ENCODE data around the gene DGKI. TPM values are rescaled to one million over a fixed set of nuclear protein-coding genes. Genes with fewer than 3 reads are reported as not detected.

Gene DGKI
- total RNA-seq, 1 experiment from 2014 or later, result 0.15 TPM

GRCh38 chr7:137742051-137742450, 104.7 kb downstream of the DGKI start:
- RAD21 ChIA-PET (ENCODE audit: low non-redundant PET in 1 of 2, low total read pairs in 2 of 2, uncharacterized antibody in 2 of 2, unreplicated experiment in 2 of 2), result no interaction called here
- ATAC-seq, result no peak
- POLR2A ChIA-PET, result no interaction called here
- Histone ChIP-seq H3K27ac (ENCODE audit: low read depth, low read length) (no peak overlapping the region), H3K36me3 (ENCODE audit: control insufficient read depth in 1 of 2, insufficient read depth in 2 of 2, low read length in 2 of 2) (no peaks in the 10 kb centered on the region), H3K4me1 (ENCODE audit: control insufficient read depth in 1 of 2, insufficient read depth in 2 of 2, low read length in 2 of 2) (no peaks in the 10 kb centered on the region), H4K20me1 (ENCODE audit: insufficient read depth) (no peaks in the 10 kb centered on the region), H3K4me3 (replicated peaks in 1 of 2; ENCODE audit: low read depth in 1 of 2, low read length in 2 of 2) (no peak overlapping the region), H3K4me2 (ENCODE audit: low read length) (no peak overlapping the region), H3K9me3 (ENCODE audit: control insufficient read depth in 1 of 2, insufficient read depth in 1 of 2, low read depth in 1 of 2, low read length in 2 of 2) (no peaks in the 10 kb centered on the region), H3K27me3 (ENCODE audit: insufficient read depth, low read length) (peaks cover 26% of the 10 kb centered on the region), H2AFZ (ENCODE audit: low read depth, low read length, poor library complexity, severe bottlenecking) (no peak overlapping the region), H3K9ac (ENCODE audit: low read length) (no peak overlapping the region), H3K9me2 (ENCODE audit: insufficient read depth) (no peaks in the 10 kb centered on the region), H3K79me2 (ENCODE audit: insufficient read depth, low read length) (no peaks in the 10 kb centered on the region)
- no TSS peak for BruUV-seq (replicated peaks)
- intact Hi-C loops (cut with micrococcal nuclease), result no loop called here
- CTCF ChIA-PET, result no interaction called here
- no peak for DNase-seq (ENCODE audit: low read depth, low spot score)
- no peak for TF ChIP-seq CBX3 (IDR thresholded peaks at IDR 0.05; ENCODE audit: low read depth)
- no peak for TF ChIP-seq REST (IDR thresholded peaks at IDR 0.05; ENCODE audit: low read depth)
- TF ChIP-seq ZNF274 (IDR thresholded peaks at IDR 0.05; ENCODE audit: low read depth, low read length), result no peak
- no peak for TF ChIP-seq EZH2 (IDR thresholded peaks at IDR 0.05)
- TF ChIP-seq POLR2AphosphoS5 (IDR thresholded peaks at IDR 0.05; ENCODE audit: low read depth, low read length), result no peak
- no peak for TF ChIP-seq JUND (IDR thresholded peaks at IDR 0.05)
- no peak for TF ChIP-seq POLR2A (IDR thresholded peaks at IDR 0.05; ENCODE audit: borderline replicate concordance, extremely low read depth, insufficient read depth, insufficient read length)
- TF ChIP-seq EGR1 (IDR thresholded peaks at IDR 0.05; ENCODE audit: low read depth), result no peak
- no peak for TF ChIP-seq ELF1 (IDR thresholded peaks at IDR 0.05; ENCODE audit: borderline replicate concordance, low read depth)

Measured in HCT116 (cell line).